ENCODE data around the gene E4F1. TPM values are rescaled to one million over a fixed set of nuclear protein-coding genes. Genes with fewer than 3 reads are reported as not detected.

Gene E4F1
- total RNA-seq, 2 experiments from 2014 or later: 31.8 to 33.8 TPM

- no peaks in the 10 kb centered on the region for H3K4me1 ChIP-seq (ENCODE audit: insufficient read depth, low read length)
- ATAC-seq (ENCODE audit: poor library complexity): no peak
- no peaks in the 10 kb centered on the region for H3K36me3 ChIP-seq (ENCODE audit: insufficient read depth, low read length)
- DNase-seq: no peak
- Mint-ChIP-seq H3K27ac (no peak overlapping the region), H3K27me3 (no peaks in the 10 kb centered on the region), H3K4me3 (no peak overlapping the region), H3K4me1 (ENCODE audit: low read depth) (no peaks in the 10 kb centered on the region), H3K36me3 (ENCODE audit: low read depth) (no peaks in the 10 kb centered on the region), H3K9me3 (no peaks in the 10 kb centered on the region)
- no peak overlapping the region for H3K27ac ChIP-seq (ENCODE audit: low read depth in 1 of 2, low read length in 2 of 2)
- ChIA-PET POLR2A (interaction anchor here (0.6 kb wide), 1 partner anchor 502 kb away, joined by 3 read pairs; no protein-coding TSS in a partner anchor), CTCF (no interaction called here)
- no peaks in the 10 kb centered on the region for H3K9me3 ChIP-seq (ENCODE audit: control insufficient read depth in 1 of 2, insufficient read depth in 1 of 2, low read length in 2 of 2)
- intact Hi-C loops (cut with DNase I, micrococcal nuclease): no loop called here
- H3K27me3 ChIP-seq (ENCODE audit: control insufficient read depth in 1 of 2, insufficient read depth in 2 of 2, low read length in 2 of 2): no peaks in the 10 kb centered on the region
- no peak overlapping the region for H3K4me3 ChIP-seq (ENCODE audit: low read length)
- no peak for TF ChIP-seq CTCF (IDR thresholded peaks at IDR 0.05)
These were observed 52.3 kb downstream of the E4F1 start for GRCh38 chr16:2275476-2276367.

- no peak overlapping the region for H3K4me3 Mint-ChIP-seq
- H3K36me3 ChIP-seq (ENCODE audit: insufficient read depth, low read length): no peaks in the 10 kb centered on the region
- H3K36me3 Mint-ChIP-seq (ENCODE audit: low read depth): no peaks in the 10 kb centered on the region
- ChIA-PET CTCF (no interaction called here), POLR2A (no interaction called here)
- no peaks in the 10 kb centered on the region for H3K4me1 ChIP-seq (ENCODE audit: insufficient read depth, low read length)
- H3K27me3 Mint-ChIP-seq: no peaks in the 10 kb centered on the region
- no peaks in the 10 kb centered on the region for H3K27me3 ChIP-seq (ENCODE audit: control insufficient read depth in 1 of 2, insufficient read depth in 2 of 2, low read length in 2 of 2)
- intact Hi-C loops (cut with DNase I, micrococcal nuclease): no loop called here
- no peak for TF ChIP-seq CTCF (IDR thresholded peaks at IDR 0.05)
- no peak overlapping the region for H3K27ac Mint-ChIP-seq
- no peak for ATAC-seq (ENCODE audit: poor library complexity)
- DNase-seq: peak in 1 of 14 experiments; percentile 7
- H3K9me3 Mint-ChIP-seq: no peaks in the 10 kb centered on the region
- no peaks in the 10 kb centered on the region for H3K4me1 Mint-ChIP-seq (ENCODE audit: low read depth)
- no peak overlapping the region for H3K4me3 ChIP-seq (ENCODE audit: low read length)
- H3K9me3 ChIP-seq (ENCODE audit: control insufficient read depth in 1 of 2, insufficient read depth in 1 of 2, low read length in 2 of 2): no peaks in the 10 kb centered on the region
- no peak overlapping the region for H3K27ac ChIP-seq (ENCODE audit: low read depth in 1 of 2, low read length in 2 of 2)
These were observed 53.2 kb downstream of the E4F1 start for GRCh38 chr16:2276368-2277195.

GRCh38 chr16:2277466-2278271 is 54.3 kb downstream of the E4F1 start:
- intact Hi-C loops (cut with DNase I, micrococcal nuclease): no loop called here
- POLR2A ChIA-PET: no interaction called here
- H3K36me3 ChIP-seq (ENCODE audit: insufficient read depth, low read length): no peaks in the 10 kb centered on the region
- DNase-seq (peak in 1 of 14 experiments; percentile 12), ATAC-seq (ENCODE audit: poor library complexity) (no peak)
- no peaks in the 10 kb centered on the region for H3K27me3 Mint-ChIP-seq
- no peaks in the 10 kb centered on the region for H3K27me3 ChIP-seq (ENCODE audit: control insufficient read depth in 1 of 2, insufficient read depth in 2 of 2, low read length in 2 of 2)
- no peaks in the 10 kb centered on the region for H3K4me1 Mint-ChIP-seq (ENCODE audit: low read depth)
- H3K36me3 Mint-ChIP-seq (ENCODE audit: low read depth): no peaks in the 10 kb centered on the region
- H3K27ac Mint-ChIP-seq: no peak overlapping the region
- CTCF ChIA-PET: no interaction called here
- no peak overlapping the region for H3K4me3 ChIP-seq (ENCODE audit: low read length)
- no peaks in the 10 kb centered on the region for H3K9me3 Mint-ChIP-seq
- no peak overlapping the region for H3K27ac ChIP-seq (ENCODE audit: low read depth in 1 of 2, low read length in 2 of 2)
- H3K9me3 ChIP-seq (ENCODE audit: control insufficient read depth in 1 of 2, insufficient read depth in 1 of 2, low read length in 2 of 2): no peaks in the 10 kb centered on the region
- no peaks in the 10 kb centered on the region for H3K4me1 ChIP-seq (ENCODE audit: insufficient read depth, low read length)
- TF ChIP-seq CTCF (IDR thresholded peaks at IDR 0.05): no peak
- H3K4me3 Mint-ChIP-seq: no peak overlapping the region
